Activated CD4-positive, CD25-positive, alpha-beta regulatory T cell treated with anti-CD3 and anti-CD28 coated beads, Interleukin-2, amount 50 U/mL, for 24 hours (primary cell): ENCODE results near the gene ATG7.

Source experiments
- ATAC-seq, 2 donors: fragments of 150-1000 bp; cut with Tn5 transposase; one replicate each; pipeline ENCODE4 v1.10.0; 2021; ENCODE audit warnings: mild to moderate bottlenecking in 1 of 2, moderate library complexity in 1 of 2

Gene ATG7

DNA sequence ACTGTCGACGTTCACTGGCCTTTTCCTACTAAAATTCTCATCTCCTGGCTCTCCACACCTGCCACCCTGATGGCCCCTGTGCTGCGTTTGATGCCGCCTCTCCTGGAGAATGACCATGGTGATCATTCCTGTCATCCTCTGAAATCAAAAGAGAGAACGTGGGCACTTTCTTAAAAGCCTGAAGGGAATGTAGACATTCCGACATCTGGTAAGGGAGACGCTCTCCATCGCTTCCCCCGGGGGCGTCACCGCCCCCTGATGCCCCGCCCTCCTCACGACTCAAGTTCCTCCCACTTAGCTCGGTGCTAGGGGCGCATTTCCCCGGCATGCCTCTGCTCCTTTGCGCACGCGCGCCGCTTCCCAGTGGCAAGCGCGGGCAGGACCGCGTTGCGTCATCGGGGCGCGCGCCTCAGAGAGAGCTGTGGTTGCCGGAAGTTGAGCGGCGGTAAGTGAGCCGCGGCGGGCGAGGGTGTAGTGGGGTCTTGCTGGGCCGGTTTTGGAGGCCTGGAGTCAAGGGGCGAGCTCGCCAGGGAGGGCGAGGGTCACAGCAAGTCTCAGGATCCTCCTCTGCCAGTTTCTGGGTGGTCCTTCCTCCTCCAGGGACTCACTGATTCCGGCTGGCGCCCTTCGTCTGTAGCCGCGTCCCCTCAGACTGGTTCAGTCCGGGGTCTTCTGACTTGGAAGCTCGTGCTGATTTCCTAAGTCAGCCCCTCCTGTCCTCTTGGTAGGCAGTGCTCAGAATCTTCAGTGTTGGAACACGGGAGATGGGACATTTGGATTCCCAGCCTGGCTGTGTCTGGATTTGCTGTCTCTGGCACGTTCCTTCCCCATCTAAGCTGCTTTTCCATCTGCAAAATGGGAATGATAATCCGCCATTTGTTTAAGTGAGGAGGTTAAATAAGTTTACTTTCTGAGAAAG is at the start of gene ATG7:
ATG7 (plus strand) TSS at position 412 of the 919 bp plus-strand sequence. CDS start 26,299 bp downstream, outside the sequence.
- ATAC-seq = peak; percentile 93 to 94

GRCh38 chr3:11224010-11224409 is 48.2 kb upstream of the ATG7 start:
- ATAC-seq = no peak

- no peak for ATAC-seq
Measured at GRCh38 chr3:11224870-11225229, 47.3 kb upstream of the ATG7 start.

DNA sequence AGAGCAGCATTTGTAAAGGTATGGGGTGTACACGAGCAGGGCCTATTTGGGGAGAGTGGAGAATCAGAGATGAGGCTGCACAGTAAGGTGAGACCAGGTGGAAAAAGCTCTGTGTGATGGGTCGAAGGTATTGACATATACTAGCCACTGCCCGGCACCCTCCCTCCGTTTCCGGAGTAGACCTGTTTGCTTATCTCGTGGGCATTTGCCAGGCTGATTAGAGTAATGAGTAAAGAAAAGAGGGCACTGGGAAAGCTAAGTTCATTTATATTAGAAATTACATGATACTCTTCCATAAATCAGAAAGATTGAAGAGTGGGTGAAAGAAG is 46.2 kb upstream of the ATG7 start:
- ATAC-seq = no peak

DNA sequence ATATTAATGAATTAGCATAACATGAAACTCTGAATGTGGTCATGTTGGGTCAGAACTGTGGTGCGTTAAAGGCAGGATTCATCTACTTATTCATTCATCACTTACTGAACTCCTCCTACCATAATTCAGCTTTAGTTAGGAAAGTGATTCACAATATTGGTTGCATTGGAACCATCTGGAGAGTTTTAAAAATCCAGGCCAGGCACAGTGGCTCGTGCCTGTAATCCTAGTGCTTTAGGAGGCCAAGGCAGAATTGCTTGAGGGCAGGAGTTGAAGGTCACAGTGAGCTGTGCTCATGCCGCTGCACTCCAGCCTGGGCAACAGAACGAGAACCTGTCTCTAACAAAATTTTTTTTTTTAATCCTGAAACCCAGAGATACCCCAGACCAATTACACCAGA is 44.2 kb upstream of the ATG7 start:
- ATAC-seq = no peak

DNA sequence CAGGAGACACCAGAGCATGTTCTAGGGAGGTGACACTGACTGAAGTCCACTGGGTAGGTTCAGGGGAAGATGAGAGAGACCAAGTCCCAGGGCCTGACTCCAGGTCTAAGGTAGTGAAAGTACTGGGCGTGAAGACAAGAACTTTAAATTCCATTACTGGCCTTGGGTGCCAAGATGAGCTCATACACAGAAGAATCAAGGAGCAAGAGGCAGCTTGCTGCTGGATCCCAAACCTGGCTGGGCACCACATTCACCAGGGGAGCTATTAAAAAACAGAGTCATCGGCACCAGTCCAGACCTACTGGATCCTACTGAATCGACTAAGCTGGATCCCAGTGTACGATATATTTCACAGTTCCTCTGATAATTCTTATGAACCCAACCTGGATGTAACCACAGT is 42.1 kb upstream of the ATG7 start:
- ATAC-seq = no peak

DNA sequence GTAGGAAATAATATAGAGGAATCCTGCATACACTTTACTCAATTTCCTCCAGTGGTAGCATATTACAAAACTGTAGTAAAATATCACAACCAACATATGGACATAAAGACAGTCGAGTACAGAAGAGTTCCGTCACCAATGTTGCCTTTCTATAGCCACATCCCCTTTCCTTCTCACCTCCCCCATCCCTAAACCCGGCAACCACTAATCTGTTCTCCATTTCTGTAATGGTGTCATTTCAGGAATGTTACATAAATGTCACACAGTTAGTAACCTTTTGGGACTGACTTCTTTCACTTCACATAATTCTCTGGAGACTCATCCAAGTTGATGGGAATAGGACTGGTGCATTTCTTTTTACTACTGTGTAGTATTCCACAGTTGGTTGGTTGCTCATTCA is 41.4 kb upstream of the ATG7 start:
- ATAC-seq = no peak

DNA sequence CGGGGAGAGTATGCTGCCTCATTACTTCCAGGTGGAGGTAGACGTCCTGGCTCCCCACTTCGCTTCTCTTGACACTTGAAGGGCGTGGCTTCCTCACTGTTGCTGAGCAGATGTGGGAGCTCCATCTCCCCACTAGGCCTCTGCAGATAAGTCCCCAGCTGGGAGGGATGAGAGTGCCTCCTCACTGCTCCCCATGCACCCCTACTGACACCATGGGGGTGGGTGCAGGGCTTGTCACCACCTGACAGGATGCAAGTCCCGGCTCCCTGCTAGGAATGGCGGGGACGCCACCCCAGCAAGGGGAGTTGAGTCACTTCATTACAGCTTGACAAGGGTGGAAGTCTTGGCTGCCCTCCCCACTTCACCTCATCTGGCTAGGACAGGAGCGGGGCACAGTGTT is 36.8 kb upstream of the ATG7 start:
- no peak for ATAC-seq

DNA sequence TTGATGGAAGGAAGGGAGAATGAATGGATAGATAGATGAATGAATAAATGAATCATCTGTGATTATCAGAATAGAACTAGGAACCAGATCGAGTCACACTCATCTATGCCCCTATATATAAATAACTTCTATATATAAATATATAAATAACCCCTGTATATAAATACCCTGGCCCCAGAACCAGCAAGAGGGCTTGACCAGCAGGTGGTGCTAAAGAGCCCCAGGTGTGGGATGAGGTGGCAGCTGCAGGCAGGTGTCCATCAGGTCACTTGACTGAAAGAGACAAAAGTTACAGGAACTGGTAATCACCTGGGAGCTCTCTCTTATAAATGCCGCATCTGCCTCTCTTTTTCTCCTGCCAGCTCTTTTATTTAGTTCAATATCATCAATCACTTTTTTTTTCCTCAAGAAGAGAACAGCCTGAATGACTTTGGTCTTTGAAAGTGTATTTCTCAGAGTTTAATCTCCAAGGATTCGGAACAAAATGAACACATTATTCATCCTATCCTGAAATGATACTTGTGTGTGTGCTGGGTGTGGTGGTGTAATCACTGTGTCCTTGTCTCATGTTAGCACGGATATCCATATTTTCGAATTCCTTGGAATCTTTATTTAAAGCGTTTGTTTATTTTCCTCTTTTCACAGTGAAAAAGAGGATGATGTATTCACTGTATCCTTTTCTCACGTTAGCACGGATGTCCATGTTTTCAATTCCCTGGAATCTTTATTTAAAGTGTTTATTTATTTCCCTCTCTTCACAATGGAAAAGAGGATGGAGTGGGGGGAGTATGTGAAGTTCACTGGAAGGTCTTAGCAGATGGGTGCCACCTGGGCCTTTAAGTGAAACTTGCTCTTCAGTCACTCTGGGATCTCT is 35.4 kb upstream of the ATG7 start:
- no peak for ATAC-seq

DNA sequence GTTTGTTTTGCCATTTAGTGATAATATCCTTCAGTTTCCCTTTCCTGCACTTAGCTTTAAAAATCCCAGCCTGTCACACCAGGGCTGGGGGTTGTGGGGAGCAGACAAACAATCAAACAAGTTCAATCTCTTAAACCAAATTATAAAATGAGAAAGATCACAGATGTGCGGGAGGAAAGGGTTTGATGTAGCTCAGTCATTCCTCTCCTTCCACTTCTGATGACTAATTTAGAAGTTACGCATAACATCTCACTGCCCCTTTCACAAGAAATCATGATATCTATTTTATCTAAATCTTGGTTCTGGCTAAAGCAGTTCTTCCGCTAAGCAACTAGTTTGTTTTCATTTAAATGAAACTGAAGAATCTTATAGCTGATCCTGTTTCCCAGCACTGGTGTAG is 34.1 kb upstream of the ATG7 start:
- peak; percentile 45 to 50 for ATAC-seq

DNA sequence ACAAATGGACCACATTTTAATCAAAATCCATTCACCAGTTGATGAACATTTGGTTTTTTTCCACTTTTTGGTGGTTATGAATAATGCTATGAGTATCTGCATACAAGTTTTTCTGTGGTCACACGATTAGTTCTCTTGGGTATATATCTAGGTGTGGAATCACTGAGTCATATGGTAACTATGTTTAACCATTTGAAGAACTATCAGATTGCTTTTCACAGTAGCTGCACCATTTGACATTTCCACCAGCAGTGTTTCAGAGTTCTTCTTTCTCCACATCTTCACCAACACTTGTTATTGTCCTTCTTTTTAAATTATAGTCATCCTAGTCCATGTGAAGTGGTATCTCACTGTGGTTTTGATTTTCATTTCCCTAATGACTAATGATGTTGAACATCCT is 33.3 kb upstream of the ATG7 start:
- ATAC-seq = peak; percentile 67 to 71

- no peak for ATAC-seq
Measured at GRCh38 chr3:11239796-11240195, 32.4 kb upstream of the ATG7 start.

DNA sequence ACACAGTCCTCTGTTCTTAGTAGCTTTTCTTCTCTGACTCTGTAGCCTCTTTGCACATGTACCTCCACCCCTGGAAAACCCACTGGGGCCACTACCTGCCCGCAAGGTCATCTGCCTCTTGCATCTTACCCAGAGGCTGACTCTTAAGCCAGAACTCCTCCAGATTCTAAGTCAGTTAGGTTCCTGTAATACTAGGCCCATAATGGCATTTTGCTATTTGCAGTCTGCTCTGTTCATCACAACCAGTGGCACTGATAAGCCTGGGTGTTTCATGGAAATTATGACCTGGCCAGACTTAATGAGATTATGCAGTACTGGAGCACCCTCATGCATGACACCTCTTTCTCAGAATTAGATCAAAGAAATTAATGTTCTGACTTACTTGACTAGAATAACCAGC is 31.7 kb upstream of the ATG7 start:
- peak; percentile 77 to 78 for ATAC-seq

DNA sequence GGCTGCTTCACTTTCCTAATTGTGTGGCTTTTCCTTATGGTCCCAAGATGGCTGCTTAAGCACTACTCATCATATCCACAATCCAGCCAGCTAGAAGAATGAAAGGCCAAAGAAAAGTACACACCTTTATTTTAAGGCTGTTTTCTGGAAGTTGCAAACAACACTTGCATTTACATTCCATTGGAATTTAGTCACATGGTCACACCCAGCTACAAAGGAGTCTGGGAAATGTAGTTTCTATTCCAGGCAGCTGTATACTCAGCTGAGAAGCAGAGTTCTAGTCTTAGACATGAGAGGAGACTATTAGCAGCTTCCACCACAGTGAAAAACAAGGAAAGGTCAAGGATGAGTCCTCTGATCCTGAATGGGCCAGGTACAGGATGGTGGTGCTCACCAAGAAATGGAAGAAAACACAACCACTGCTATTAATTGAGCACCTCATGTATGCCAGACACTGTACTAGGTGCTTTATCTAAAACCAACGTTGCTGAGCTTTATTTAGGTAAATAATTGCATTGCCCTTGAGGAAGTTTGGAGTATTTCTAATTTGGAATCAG is 28.0 kb upstream of the ATG7 start:
- ATAC-seq = no peak

DNA sequence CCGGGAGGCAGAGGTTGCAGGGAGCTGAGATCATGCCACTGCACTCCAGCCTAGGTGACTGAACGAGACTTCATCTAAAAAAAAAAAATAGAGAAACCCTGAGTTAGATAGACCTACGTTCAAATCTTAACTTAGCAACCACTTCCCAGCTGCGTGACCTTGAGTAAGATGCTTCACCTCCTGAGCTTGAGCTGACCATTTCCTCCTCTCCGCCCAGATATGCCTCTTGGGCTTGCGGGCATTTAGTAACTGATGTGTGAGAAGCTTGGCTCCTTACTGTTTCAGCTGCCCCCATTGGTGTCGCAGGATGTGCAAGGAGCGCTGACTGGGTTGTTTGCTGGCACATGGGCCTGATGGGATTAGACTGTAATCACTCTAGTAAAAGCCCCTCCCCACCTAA is 26.9 kb upstream of the ATG7 start:
- ATAC-seq = no peak

DNA sequence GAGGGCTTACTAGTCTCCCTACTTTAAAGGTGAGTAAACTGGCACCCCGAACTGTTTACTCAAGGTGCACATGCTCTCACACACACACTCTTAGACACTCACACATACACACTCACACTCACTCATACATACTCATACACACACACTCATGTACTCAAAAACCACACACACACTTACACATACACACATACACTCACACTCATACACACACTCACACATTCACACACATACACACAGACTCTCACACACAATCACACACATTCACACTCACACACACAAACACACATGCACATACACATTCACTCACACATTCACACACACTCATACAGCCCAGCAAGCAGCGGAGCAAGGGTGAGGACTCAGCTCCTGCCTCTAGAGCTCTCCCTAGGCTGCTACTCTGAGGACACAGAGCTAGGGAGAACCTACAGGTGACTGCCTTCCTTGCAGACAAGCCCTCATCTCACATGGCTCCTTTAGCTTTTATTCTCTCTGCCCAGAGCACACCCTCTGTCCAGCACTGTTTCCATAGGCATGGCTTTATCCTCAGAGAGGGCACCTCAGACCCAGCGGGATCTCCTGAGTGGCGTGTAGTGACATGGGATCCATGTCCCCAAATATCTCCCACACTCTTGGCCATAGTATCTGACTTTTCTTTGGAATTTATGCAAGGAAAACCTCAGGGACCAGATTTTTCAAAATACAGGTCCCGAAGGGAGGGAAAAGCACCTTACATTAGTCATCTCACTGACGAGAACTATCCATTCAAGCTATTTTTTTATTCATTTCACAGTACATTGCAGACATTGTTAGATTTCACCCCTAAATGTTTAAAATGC is 26.2 kb upstream of the ATG7 start:
- no peak for ATAC-seq

GRCh38 chr3:11246663-11246970 is 25.6 kb upstream of the ATG7 start:
- no peak for ATAC-seq

GRCh38 chr3:11247362-11247761 is 24.8 kb upstream of the ATG7 start:
- ATAC-seq = no peak

DNA sequence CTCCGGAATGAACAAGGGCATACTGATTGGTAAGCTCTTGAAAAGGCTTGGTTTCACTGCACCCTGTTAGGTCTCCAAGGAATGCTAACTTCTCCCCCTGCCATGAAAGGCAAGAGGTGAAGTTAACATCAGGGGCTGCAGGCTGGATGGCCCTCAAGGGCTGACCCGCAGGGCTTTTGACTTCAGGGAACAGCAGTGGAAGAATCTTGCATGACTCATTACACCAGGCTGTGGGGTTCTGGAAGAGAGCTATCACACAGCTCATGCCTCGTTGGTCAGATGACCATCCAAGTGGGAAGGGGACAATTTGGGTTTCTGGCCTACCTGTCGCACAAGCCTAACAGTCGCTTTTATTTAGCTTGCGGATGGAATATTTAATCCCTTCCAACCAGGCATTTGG is 23.6 kb upstream of the ATG7 start:
- ATAC-seq = no peak

- ATAC-seq = peak; percentile 68 to 71
Measured at GRCh38 chr3:11250902-11251806, 21.0 kb upstream of the ATG7 start.

GRCh38 chr3:11251807-11252176 is 20.4 kb upstream of the ATG7 start:
- ATAC-seq = no peak

- no peak for ATAC-seq
Measured at GRCh38 chr3:11254876-11255275, 17.3 kb upstream of the ATG7 start.
